CD14-positive monocyte (primary cell): Measurements from ENCODE around the gene IL1RAPL1. TPM values are rescaled to one million over a fixed set of nuclear protein-coding genes. Genes with fewer than 3 reads are reported as not detected.

Experiments
- DNase-seq, 3 donors: peaks; one replicate each; pipeline ENCODE4 v3.0.0-alpha.2; 2011 to 2022
- H2AFZ ChIP-seq: 2 replicates; pipeline ENCODE4 v1.6.0; 2012; ENCODE audit warnings: mild to moderate bottlenecking, low read depth, low read length, inconsistent platforms; ENCODE audit not compliant: insufficient read depth, poor library complexity, severe bottlenecking
- H3K27ac ChIP-seq, 2 donors: 1 replicate in 1 of 2; 2 replicates in 1 of 2; pipeline ENCODE4 v1.5.1; 2012 to 2013; ENCODE audit warnings: low read length in 2 of 2, control low read depth in 1 of 2, inconsistent platforms in 1 of 2, low read depth in 1 of 2, mild to moderate bottlenecking in 1 of 2
- H3K27me3 ChIP-seq, 2 donors: one replicate each; pipeline versions ENCODE4 v1.6.0 to v1.6.1; 2011 to 2013; ENCODE audit warnings: low read length in 2 of 2; ENCODE audit not compliant: control insufficient read depth in 2 of 2, insufficient read depth in 2 of 2
- H3K36me3 ChIP-seq, 2 donors: replicated peaks in 1 of 2; 1 replicate in 1 of 2; 2 replicates in 1 of 2; pipeline versions ENCODE4 v1.5.1 to v1.6.1; 2012 to 2013; ENCODE audit warnings: low read length in 2 of 2, control low read depth in 1 of 2, inconsistent platforms in 1 of 2, mild to moderate bottlenecking in 1 of 2; ENCODE audit not compliant: insufficient read depth in 2 of 2, control insufficient read depth in 1 of 2
- H3K4me1 ChIP-seq, 2 donors: 1 replicate in 1 of 2; 2 replicates in 1 of 2; pipeline versions ENCODE4 v1.5.1 to v1.6.1; 2012 to 2013; ENCODE audit warnings: low read length in 2 of 2, control low read depth in 1 of 2, inconsistent platforms in 1 of 2, mild to moderate bottlenecking in 1 of 2, moderate library complexity in 1 of 2; ENCODE audit not compliant: insufficient read depth in 2 of 2, control insufficient read depth in 1 of 2
- H3K4me2 ChIP-seq: replicated peaks from 2 replicates; pipeline ENCODE3; 2012; ENCODE audit warnings: low read length, moderate library complexity, mild to moderate bottlenecking; ENCODE audit not compliant: poor library complexity, severe bottlenecking; ENCODE audit errors: extremely low read depth
- H3K4me3 ChIP-seq, 3 experiments: fragments of 200-600 bp in 1 of 3; sonication (generic) in 1 of 3; replicated peaks in 1 of 3; 1 replicate in 2 of 3; 2 replicates in 1 of 3; pipeline ENCODE4 v1.5.1; 2011 to 2013; ENCODE audit warnings: low read length in 3 of 3, mild to moderate bottlenecking in 3 of 3, control low read depth in 2 of 3, low read depth in 2 of 3, inconsistent platforms in 1 of 3, moderate library complexity in 1 of 3
- H3K79me2 ChIP-seq: 2 replicates; pipeline ENCODE4 v1.6.0; 2012; ENCODE audit warnings: mild to moderate bottlenecking, control low read depth, inconsistent platforms, low read length, moderate library complexity; ENCODE audit not compliant: insufficient read depth
- H3K9ac ChIP-seq: 2 replicates; pipeline ENCODE4 v1.6.0; 2017; ENCODE audit warnings: low read length, mild to moderate bottlenecking; ENCODE audit not compliant: insufficient read depth, poor library complexity, severe bottlenecking
- H3K9me3 ChIP-seq, 2 donors: replicated peaks in 1 of 2; 1 replicate in 1 of 2; 2 replicates in 1 of 2; pipeline versions ENCODE4 v1.5.1 to v1.6.1; 2012 to 2013; ENCODE audit warnings: low read length in 2 of 2, control low read depth in 1 of 2; ENCODE audit not compliant: control insufficient read depth in 1 of 2, insufficient read depth in 1 of 2
- H4K20me1 ChIP-seq: 2 replicates; pipeline ENCODE4 v1.6.0; 2012; ENCODE audit warnings: mild to moderate bottlenecking, low read length, control low read depth, moderate library complexity; ENCODE audit not compliant: insufficient read depth
- H3K27ac Mint-ChIP-seq, 7 donors: one replicate each; pipeline ENCODE4 v1.8.0; 2020; ENCODE audit warnings: mild to moderate bottlenecking in 7 of 7, mixed read lengths in 7 of 7, moderate library complexity in 6 of 7, inconsistent platforms in 2 of 7
- H3K27me3 Mint-ChIP-seq, 3 donors: one replicate each; pipeline ENCODE4 v1.8.0; 2021 to 2022; ENCODE audit warnings: low read depth in 3 of 3, mild to moderate bottlenecking in 3 of 3, mixed read lengths in 3 of 3, moderate library complexity in 3 of 3, inconsistent platforms in 1 of 3
- H3K36me3 Mint-ChIP-seq, 2 donors: one replicate each; pipeline ENCODE4 v1.8.0; 2020; ENCODE audit warnings: mixed read lengths in 2 of 2, inconsistent platforms in 1 of 2, mild to moderate bottlenecking in 1 of 2
- H3K4me1 Mint-ChIP-seq: one replicate; pipeline ENCODE4 v1.8.0; 2020; ENCODE audit warnings: mild to moderate bottlenecking, mixed read lengths
- H3K4me3 Mint-ChIP-seq, 2 donors: one replicate each; pipeline ENCODE4 v1.8.0; 2020; ENCODE audit warnings: mild to moderate bottlenecking in 2 of 2, mixed read lengths in 2 of 2, moderate library complexity in 1 of 2
- H3K9me3 Mint-ChIP-seq, 7 donors: one replicate each; pipeline ENCODE4 v1.8.0; 2020 to 2022; ENCODE audit warnings: mixed read lengths in 7 of 7, mild to moderate bottlenecking in 6 of 7, moderate library complexity in 6 of 7, inconsistent platforms in 2 of 7
- WGBS: methylation state at CpG from one replicate; pipeline ENCODE4 v1.1.5; 2013; ENCODE audit warnings: missing lambda C conversion rate; ENCODE audit not compliant: insufficient coverage; 5-methylcytosine and 5-hydroxymethylcytosine counted together
- intact Hi-C, 2 donors: fragments of 100-400 bp; cut with micrococcal nuclease; formaldehyde crosslinking; loops; one replicate each; pipeline versions ENCODE4 v1.15.0 to v1.15.1; 2023
- polyA plus RNA-seq, 3 donors: library from polyadenylated mRNA; depleted of rRNA in 1 of 3; unstranded in 2 of 3; stranded (reverse) in 1 of 3; fragments of 300-500 nt in 2 of 3; fragments of >200 nt in 1 of 3; fragmentation: Illumina TruSeq in 2 of 3; gene quantifications; 1 replicate in 2 of 3; 2 replicates in 1 of 3; pipeline ENCODE4 v1.2.3, GENCODE V29; 2012 to 2021
- TF ChIP-seq, protein P1 (sequence below): fragments of 200-600 bp; IDR thresholded peaks from one replicate; pipeline ENCODE4 v1.8.0; 2022; ENCODE audit warnings: antibody characterized with exemption, mild to moderate bottlenecking

IL1RAPL1 gene
- polyA plus RNA-seq, 3 donors = not detected

DNA sequence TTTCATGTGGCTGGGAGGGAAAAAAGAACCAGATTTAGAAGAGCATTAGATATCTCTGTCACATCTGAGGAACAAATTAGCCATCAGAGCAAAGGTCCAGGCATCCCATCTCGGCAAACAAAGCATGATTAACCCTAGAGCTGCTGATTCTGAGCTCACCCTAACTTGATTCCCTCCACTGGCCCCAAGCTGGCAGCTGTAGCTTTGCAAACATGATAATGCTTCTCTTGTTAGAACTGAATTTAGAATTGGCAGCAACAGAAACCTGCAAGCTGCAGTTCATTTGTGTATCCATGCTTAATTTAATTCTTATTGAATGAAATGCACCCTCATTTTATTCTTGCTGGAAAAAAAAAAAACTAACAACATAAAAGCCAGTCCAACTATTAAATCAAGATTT lies 289.2 kb downstream of the IL1RAPL1 start:
- no peak for DNase-seq
- peaks cover 0 to 2% (median 0%) of the 10 kb centered on the region in 7 donors for H3K9me3 Mint-ChIP-seq
- Histone ChIP-seq H3K79me2 (no peaks in the 10 kb centered on the region), H2AFZ (no peak overlapping the region), H3K9me3 (no peaks in the 10 kb centered on the region), H3K27ac (no peak overlapping the region), H3K4me3 (no peak overlapping the region), H3K4me1 (no peaks in the 10 kb centered on the region), H3K4me2 (no peak overlapping the region), H3K9ac (no peak overlapping the region), H3K36me3 (no peaks in the 10 kb centered on the region), H3K27me3 (no peaks in the 10 kb centered on the region), H4K20me1 (no peaks in the 10 kb centered on the region)
- intact Hi-C loops = no loop called here
- TF ChIP-seq, protein P1, sequence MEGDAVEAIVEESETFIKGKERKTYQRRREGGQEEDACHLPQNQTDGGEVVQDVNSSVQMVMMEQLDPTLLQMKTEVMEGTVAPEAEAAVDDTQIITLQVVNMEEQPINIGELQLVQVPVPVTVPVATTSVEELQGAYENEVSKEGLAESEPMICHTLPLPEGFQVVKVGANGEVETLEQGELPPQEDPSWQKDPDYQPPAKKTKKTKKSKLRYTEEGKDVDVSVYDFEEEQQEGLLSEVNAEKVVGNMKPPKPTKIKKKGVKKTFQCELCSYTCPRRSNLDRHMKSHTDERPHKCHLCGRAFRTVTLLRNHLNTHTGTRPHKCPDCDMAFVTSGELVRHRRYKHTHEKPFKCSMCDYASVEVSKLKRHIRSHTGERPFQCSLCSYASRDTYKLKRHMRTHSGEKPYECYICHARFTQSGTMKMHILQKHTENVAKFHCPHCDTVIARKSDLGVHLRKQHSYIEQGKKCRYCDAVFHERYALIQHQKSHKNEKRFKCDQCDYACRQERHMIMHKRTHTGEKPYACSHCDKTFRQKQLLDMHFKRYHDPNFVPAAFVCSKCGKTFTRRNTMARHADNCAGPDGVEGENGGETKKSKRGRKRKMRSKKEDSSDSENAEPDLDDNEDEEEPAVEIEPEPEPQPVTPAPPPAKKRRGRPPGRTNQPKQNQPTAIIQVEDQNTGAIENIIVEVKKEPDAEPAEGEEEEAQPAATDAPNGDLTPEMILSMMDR = no peak
- no peak overlapping the region for H3K4me3 Mint-ChIP-seq
- no peaks in the 10 kb centered on the region for H3K27me3 Mint-ChIP-seq
- 40% methylated on average over 1 of the region's 1 CpG for WGBS
- no peak overlapping the region for H3K27ac Mint-ChIP-seq
- H3K36me3 Mint-ChIP-seq = no peaks in the 10 kb centered on the region
- H3K4me1 Mint-ChIP-seq = no peaks in the 10 kb centered on the region

DNA sequence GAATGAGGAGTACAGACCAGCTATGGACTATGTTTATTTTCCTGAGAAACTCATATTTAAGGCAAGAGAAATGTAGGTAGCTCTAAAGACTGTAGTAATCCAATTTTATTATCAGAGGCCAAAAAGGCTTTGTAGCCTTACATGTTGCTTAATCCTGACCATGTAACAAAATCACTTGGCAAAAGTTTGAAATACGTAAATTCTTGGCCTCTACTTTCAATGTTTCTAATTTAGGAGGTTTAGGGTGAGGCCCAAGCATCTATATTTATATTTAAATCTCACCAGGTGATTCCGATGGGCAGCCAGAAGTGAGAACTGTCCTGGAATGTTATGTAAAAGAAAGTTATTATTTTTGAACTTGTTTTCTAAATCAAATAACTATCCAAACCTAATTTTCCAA lies 289.7 kb downstream of the IL1RAPL1 start:
- Mint-ChIP-seq H3K4me1 (no peaks in the 10 kb centered on the region), H3K27me3 (no peaks in the 10 kb centered on the region), H3K9me3 (peaks cover 0 to 3% (median 0%) of the 10 kb centered on the region in 7 donors), H3K27ac (no peak overlapping the region), H3K4me3 (no peak overlapping the region), H3K36me3 (no peaks in the 10 kb centered on the region)
- Histone ChIP-seq H4K20me1 (no peaks in the 10 kb centered on the region), H3K4me1 (no peaks in the 10 kb centered on the region), H2AFZ (no peak overlapping the region), H3K4me2 (no peak overlapping the region), H3K9ac (no peak overlapping the region), H3K27me3 (no peaks in the 10 kb centered on the region), H3K9me3 (no peaks in the 10 kb centered on the region), H3K36me3 (no peaks in the 10 kb centered on the region), H3K79me2 (no peaks in the 10 kb centered on the region), H3K4me3 (no peak overlapping the region), H3K27ac (no peak overlapping the region)
- DNase-seq = no peak
- intact Hi-C loops = no loop called here
- WGBS = no CpG with 5 or more reads among the region's 2 CpGs
- TF ChIP-seq, protein P1 = no peak
